ENCODE results near the gene NOVA1.

NOVA1 gene

GRCh38 chr14:26429205-26429604 is 168.6 kb downstream of the NOVA1 start:
- DNase-seq, result no peak

- DNase-seq, result no peak
Observed at GRCh38 chr14:26427097-26427496, 170.7 kb downstream of the NOVA1 start.

GRCh38 chr14:26424537-26424936 is 173.3 kb downstream of the NOVA1 start:
- DNase-seq, result no peak

- DNase-seq, result no peak
Observed at GRCh38 chr14:26415618-26416123, 182.2 kb downstream of the NOVA1 start.

GRCh38 chr14:26414926-26415325 is 182.9 kb downstream of the NOVA1 start:
- no peak for DNase-seq

- no peak for DNase-seq
Observed at GRCh38 chr14:26414103-26414502, 183.7 kb downstream of the NOVA1 start.

GRCh38 chr14:26412421-26412820 is 185.4 kb downstream of the NOVA1 start:
- DNase-seq, result no peak

GRCh38 chr14:26410189-26410685 is 187.6 kb downstream of the NOVA1 start:
- DNase-seq, result no peak

GRCh38 chr14:26404927-26405326 is 192.9 kb downstream of the NOVA1 start:
- no peak for DNase-seq

- no peak for DNase-seq
Observed at GRCh38 chr14:26403760-26404159, 194.1 kb downstream of the NOVA1 start.

- DNase-seq, result no peak
Observed at GRCh38 chr14:26402126-26402525, 195.7 kb downstream of the NOVA1 start.

- DNase-seq, result peak in 1 of 2 experiments; percentile 46
Observed at GRCh38 chr14:26401179-26401968, 196.5 kb downstream of the NOVA1 start.

- no peak for DNase-seq
Observed at GRCh38 chr14:26400373-26400772, 197.5 kb downstream of the NOVA1 start.

- no peak for DNase-seq
Observed at GRCh38 chr14:26398616-26399015, 199.2 kb downstream of the NOVA1 start.

Data from NCI-H2081 (cell line).